Fibroblast of skin of abdomen (primary cell): Measurements from ENCODE around the gene SPATS2L.
A peak's percentile ranks its signal among the peaks of the same experiment; 100 is the strongest.

Experiments
- DNase-seq: peaks from one replicate; pipeline ENCODE4 v3.0.0-alpha.2; 2013

Gene SPATS2L

GRCh38 chr2:200351815-200352214, 45.3 kb downstream of the SPATS2L start:
- no peak for DNase-seq

GRCh38 chr2:200352636-200353035, 46.1 kb downstream of the SPATS2L start:
- peak; percentile 74 for DNase-seq

GRCh38 chr2:200353120-200353519, 46.6 kb downstream of the SPATS2L start:
- peak; percentile 70 for DNase-seq

DNA sequence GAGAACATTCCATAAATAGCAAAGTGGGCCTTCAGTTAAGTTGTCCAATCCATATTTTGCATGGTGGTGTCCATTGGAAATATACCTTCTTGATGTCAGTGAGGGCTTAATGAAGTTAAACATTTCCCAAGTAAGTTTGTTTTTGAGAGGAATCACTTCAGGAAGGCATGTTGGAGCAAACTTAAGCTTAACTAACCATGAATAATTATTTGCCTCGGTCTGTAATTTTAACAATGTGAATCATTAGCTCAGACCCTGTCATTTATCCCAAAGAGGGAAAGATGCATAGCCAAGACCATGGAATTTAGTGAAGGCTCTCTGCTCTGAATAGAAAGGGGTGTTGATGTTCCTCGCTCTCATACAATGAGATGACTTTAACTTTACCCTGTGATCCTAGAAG, 47.4 kb downstream of the SPATS2L start:
- DNase-seq, result no peak

GRCh38 chr2:200354833-200355751, 48.6 kb downstream of the SPATS2L start:
- peak; percentile 33 for DNase-seq

- DNase-seq, result no peak
These were observed 49.8 kb downstream of the SPATS2L start for GRCh38 chr2:200356321-200356720.

DNA sequence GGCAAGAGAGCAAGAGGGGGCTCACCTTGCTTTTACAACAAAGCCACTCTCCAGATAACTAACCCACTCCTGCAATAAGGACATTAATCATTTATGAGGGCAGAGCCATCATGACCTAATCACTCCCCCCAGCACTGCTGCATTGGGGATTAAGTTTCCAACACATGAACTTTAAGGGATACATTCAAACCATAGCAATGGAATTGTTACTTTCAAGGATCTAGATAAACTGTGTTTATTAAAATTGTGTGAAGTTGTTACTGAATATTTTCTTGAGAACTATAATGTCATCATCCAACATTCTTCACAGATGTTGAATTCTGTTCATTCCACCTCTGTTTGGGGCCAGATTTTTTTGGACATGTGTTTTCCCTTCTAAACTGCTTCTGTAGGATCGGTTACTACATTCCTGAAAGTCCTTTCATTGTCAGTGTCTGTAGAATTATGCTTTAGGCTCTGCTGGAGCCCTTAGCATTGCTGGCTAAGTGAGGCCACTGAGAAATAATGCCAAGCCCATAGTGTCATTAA, 50.4 kb downstream of the SPATS2L start:
- DNase-seq, result peak; percentile 90

GRCh38 chr2:200357845-200358244, 51.4 kb downstream of the SPATS2L start:
- peak; percentile 60 for DNase-seq

GRCh38 chr2:200359552-200359951, 53.1 kb downstream of the SPATS2L start:
- DNase-seq, result no peak

GRCh38 chr2:200360364-200360763, 53.9 kb downstream of the SPATS2L start:
- no peak for DNase-seq

DNA sequence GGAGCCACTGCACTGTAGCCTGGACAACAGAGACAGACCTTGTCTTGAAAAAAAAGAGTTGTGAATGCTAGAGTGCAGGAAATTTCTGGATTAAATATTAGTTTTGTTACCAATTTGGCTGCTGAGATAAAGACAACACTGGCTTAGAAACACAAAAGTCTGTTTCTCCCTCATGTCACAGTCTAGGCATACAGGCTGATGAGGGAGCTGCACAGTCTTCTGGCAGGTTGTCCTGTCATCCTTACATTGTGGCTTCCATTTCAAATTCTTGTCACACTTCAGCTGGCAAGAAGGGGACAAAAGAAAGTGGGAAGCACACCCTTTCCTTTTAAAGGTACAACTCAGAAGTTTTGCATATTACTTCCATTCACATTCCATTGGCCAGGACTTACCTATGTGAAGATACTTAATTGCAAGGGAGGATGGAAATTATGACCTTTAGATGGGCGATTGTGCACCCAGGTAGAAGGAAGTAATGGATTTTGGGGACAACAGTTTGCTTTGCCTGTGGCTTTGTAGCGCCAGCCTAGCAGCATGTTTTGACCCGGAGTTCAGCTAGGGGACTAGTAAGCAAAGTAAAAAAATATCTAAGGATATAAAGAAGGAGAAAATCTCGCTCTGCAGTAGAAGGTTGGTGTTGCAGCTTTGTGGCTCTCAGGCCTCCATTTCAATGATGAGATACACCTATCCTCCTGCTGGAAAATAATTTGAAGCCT, 55.9 kb downstream of the SPATS2L start:
- DNase-seq, result no peak

DNA sequence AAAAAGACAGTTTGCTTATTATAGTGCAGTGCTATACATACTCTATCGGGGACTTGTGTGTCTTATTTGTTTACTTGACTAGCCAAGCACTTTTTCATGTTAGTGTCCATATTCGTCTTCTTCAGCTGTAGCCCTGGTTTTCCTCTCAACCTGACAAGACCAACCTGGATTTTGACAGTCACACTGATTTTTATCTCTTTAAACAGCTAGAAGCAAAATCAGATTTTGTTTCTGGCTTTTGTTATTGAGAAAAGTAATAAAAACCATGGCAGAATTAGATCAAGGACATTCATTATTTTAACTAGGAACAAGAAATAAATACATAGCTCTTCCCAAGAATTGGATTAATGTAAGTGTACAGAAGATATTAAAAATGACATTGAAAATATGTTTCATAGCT, 56.8 kb downstream of the SPATS2L start:
- DNase-seq, result no peak

DNA sequence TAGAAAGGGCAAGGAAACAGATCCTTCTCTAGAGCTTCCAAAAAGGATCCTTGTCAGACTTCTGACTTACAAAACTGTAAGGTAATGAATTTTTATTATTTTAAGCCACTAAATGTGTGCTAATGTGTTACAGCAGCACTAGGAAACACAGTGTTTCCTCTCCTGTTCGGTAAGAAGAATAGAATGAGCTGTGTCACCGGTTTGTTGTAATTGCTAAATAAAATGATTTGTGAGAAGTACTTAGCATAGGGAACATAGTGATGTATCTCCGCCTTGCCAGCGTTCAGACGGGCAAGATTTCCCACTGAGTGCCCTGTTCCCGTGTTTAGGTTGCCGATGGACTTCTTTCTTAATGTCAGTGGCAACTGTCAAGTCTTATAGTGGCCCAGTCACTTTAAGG, 57.6 kb downstream of the SPATS2L start:
- DNase-seq, result no peak

DNA sequence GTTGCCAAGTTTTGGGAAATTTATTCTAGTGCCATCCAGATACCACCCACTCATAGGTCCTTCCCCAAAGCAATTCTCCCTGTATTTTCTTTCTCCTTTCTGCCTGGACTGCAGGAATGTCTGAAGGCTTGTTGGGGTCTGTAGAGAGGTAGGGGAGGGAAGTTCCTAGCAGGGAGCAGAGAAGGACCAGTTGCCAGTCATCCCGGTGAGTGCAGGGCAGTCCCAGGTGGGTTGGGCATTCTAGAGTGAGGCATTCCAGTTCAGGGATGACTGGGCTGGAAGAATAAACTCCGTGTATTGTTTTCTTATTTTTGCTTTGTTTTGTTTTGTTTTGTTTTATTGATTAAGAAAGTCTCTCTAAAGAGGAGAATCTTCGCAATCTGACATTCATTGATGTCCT, 58.1 kb downstream of the SPATS2L start:
- no peak for DNase-seq

DNA sequence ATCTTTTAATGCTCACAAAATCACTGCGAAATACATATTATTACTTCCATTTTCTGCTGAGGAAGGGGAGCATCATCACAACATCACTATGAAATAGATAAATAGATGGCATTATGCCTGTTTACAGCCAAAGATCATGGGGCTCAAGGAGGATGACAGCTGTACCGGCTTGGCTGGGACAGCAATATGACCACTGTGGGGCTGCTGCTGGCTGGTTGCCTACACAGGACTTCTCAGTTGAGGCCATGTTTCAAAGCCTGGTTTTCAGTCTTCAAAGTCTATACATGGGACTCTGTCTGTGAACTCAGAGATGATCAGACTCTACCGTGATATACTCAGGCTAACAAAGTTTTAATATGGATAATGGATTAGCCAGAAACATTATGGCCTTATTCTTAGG, 58.7 kb downstream of the SPATS2L start:
- DNase-seq, result no peak

DNA sequence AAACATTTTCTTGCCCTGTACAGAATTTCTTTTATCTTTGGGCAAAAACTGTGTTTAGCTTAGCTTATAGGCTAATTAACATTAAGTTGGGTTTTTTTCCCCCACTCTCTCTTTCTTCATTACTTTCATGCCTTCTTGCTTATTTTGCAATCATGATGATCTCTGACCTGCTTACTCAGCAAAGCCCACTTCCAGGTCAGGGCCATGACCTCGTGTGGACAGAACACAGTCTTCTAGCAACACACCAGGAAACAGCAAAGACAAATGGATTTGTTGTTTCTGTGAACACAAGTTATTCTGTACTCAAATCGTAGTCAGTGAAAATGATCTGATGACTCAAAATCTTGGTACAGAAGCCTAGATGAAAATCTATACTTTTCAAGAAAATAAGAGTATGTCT, 60.7 kb downstream of the SPATS2L start:
- no peak for DNase-seq

DNA sequence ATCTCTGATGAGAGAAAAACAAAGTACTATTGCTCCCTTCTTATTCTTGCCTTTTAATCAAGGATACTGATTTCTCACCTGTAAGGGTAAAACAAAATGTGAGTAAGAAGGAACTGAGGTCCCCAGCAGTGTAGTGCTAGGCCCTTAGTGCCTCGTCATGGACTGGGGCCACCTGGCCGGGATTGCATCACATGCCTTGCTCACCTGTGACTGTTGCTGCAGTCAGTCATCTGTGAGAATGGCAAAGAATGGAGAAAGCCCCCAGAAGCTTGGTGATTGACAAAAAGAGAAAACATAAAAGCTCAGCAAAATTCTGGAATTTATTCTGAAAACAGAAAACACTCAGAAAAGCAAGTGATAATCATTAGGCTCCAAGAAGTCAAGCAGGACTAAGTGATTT, 63.4 kb downstream of the SPATS2L start:
- DNase-seq, result no peak

DNA sequence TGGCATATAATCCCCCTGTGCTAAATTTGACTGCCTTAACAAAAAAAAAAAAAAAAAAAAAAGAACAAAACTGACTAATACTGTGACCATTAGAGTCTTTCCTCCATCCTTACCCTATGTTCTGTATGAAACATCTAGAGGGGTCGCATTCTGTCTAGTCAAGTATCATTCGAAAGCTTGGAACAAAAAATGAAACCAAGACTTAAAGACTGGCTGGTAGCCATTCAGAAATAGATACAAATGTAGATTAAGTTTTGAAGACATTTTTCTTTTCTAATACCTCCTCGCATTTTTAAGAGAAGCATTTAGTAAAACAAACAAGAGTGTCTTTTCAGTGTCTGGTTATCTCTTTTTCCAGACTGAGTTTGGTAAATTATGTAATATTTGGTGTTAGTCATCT, 66.7 kb downstream of the SPATS2L start:
- no peak for DNase-seq

DNA sequence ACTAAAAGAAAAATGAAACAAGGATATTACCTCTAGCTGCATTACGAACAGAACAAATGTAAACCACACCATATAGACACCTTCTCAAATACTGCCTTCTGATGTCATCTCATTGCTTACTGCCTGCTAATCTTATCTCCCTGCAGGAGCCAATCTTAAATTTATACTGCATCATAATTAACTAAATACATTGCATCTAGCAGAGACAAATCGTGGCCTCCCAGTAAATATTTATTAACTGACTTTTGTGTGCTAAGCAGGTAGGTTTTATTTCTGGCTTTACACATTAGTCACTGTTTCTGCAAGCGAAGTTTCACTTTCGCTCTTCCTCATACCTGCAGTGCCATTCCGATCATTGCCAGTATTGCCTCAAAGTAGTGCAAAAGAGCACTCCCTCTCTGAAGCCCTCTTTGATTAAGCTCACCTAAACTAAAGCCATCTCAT, 67.5 kb downstream of the SPATS2L start:
- DNase-seq, result no peak

DNA sequence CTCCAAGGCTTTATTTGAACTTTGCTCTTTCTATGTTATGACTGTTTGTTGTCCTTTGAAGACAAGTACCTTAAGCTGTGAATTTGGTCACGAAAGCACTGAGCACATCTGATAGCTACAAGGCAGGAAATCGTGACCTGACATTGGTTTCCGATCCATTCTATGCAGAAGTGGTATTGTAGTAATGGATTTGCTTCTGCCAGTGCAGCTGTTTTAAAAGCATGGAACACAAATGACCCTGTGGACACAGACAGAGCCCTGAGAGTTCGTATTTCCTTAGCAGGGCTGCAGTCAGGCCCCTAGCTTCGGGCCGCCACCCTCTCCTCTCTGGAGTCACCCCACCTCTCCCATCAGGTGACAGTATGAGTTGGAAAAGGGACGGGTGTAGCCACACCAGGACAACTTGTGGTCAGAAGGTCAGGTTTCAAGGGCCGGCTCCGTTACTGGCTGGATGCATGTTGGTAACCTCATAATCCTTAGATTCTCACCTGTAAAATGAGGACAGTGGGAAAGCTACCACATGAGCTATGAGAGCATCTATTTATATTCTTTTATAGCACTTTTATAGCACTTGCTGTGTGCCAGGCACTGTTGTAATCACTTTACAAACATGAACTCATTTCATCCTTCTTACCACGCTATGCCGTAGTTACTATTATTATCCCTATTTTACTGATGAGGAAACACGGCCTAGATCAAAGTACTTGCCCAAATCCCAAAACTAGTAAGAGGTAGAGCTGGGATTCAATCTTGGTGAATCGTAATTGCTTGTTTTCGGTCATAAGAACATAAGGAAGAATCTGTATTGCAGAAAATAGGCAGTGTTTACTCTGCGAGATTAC, 70.2 kb downstream of the SPATS2L start:
- DNase-seq, result no peak

DNA sequence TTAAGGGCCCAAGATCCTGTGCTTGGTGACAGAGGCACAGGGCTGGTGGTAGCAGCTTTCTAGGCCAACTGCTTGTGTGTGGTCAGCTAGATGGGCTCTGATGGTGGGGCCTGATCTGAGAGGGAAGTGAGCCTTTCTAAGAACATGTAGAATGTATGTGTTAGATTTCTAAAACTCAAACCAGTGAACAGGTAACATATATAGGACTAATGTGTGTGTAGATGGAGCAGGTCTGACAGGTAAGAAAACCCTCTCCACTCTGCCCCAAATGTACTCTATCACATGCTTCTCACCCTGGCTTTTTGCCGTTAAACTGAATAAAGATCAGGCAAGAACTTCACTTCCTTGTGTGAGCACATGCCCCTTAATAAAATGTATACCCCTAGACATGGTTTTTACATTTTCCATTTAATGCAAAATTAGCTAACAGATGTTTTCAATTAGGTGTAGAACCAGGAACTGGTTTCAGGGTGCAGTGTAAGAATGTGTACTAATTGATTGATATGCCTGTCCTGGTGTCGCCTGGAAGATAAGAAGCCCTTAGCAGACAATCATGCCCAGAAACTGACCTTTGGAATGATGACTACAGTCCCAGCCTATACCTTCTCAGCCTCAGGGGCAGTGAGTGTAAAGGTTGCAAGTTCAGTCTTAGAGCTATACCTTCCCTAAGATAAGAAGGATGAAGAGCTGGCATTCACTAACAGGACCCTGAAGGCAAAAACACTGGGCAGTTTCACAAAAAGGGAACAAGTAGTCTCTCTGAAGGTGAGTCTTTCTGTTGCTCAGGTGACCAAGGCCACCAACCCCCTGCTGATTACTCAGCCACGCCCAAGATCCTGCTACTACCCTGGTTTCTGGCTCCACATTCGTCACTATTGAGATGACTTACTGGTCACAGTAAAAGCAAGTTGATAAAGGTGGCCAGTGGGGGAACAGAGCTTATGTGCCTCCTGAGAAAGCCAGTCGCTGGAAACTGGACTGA, 71.2 kb downstream of the SPATS2L start:
- peak; percentile 41 for DNase-seq
